Cortex of kidney (tissue), 1 donor: ENCODE results near the gene IMPG2.

ENCODE experiments used
- DNase-seq: peaks from one replicate; lab custom pipeline; 2025; lab: John Stamatoyannopoulos, UW

The IMPG2 gene

GRCh38 chr3:101240719-101241399 is 79.5 kb downstream of the IMPG2 start:
- no peak for DNase-seq

GRCh38 chr3:101235048-101235447 is 85.3 kb downstream of the IMPG2 start:
- no peak for DNase-seq

GRCh38 chr3:101230618-101231017 is 89.8 kb downstream of the IMPG2 start:
- no peak for DNase-seq

GRCh38 chr3:101229681-101230080 is 90.7 kb downstream of the IMPG2 start:
- DNase-seq, result no peak

GRCh38 chr3:101228441-101228840 is 91.9 kb downstream of the IMPG2 start:
- no peak for DNase-seq

- DNase-seq, result no peak
Observed at GRCh38 chr3:101224739-101225138, 95.6 kb downstream of the IMPG2 start.

GRCh38 chr3:101223016-101223415 is 97.4 kb downstream of the IMPG2 start:
- DNase-seq, result no peak

- no peak for DNase-seq
Observed at GRCh38 chr3:101219842-101220560, 100.4 kb downstream of the IMPG2 start.

- DNase-seq, result no peak
Observed at GRCh38 chr3:101217472-101218245, 102.7 kb downstream of the IMPG2 start.

- no peak for DNase-seq
Observed at GRCh38 chr3:101216710-101217465, 103.5 kb downstream of the IMPG2 start.

- no peak for DNase-seq
Observed at GRCh38 chr3:101212730-101213129, 107.6 kb downstream of the IMPG2 start.

GRCh38 chr3:101204246-101204645 is 116.1 kb downstream of the IMPG2 start:
- DNase-seq, result no peak

- DNase-seq, result no peak
Observed at GRCh38 chr3:101203411-101203810, 117.0 kb downstream of the IMPG2 start.

GRCh38 chr3:101202640-101203039 is 117.7 kb downstream of the IMPG2 start:
- no peak for DNase-seq

- no peak for DNase-seq
Observed at GRCh38 chr3:101200461-101200860, 119.9 kb downstream of the IMPG2 start.

- no peak for DNase-seq
Observed at GRCh38 chr3:101195951-101196713, 124.2 kb downstream of the IMPG2 start.

GRCh38 chr3:101194392-101194791 is 126.0 kb downstream of the IMPG2 start:
- DNase-seq, result no peak

- DNase-seq, result no peak
Observed at GRCh38 chr3:101193957-101194356, 126.4 kb downstream of the IMPG2 start.

GRCh38 chr3:101189796-101190195 is 130.6 kb downstream of the IMPG2 start:
- DNase-seq, result no peak

GRCh38 chr3:101189176-101189575 is 131.2 kb downstream of the IMPG2 start:
- DNase-seq, result no peak

- DNase-seq, result no peak
Observed at GRCh38 chr3:101185341-101185740, 135.0 kb downstream of the IMPG2 start.
